Iris pigment epithelial cell (primary cell): ENCODE measurements around the gene LCN2.
"Not testable (repeated sequence)": the region's sequence is repeated elsewhere in the genome, so short reads cannot be mapped to it uniquely, and the experiment has no call there.

Experiments used
- DNase-seq: peaks from one replicate; pipeline ENCODE4 v3.0.0-alpha.2; 2011; ENCODE audit warnings: low read depth

The LCN2 gene

GRCh38 chr9:128149001-128149701 lies at the start of gene LCN2:
LCN2 (plus strand) TSS chr9:128149453; CDS start chr9:128149526, 73 bp downstream.
- no peak for DNase-seq

GRCh38 chr9:128099932-128100491 lies 49.2 kb upstream of the LCN2 start:
- DNase-seq, result peak; percentile 53

- DNase-seq, result no peak
Observed at GRCh38 chr9:128100581-128100980, 48.7 kb upstream of the LCN2 start.

GRCh38 chr9:128101231-128101661 lies 48.0 kb upstream of the LCN2 start:
- no peak for DNase-seq

GRCh38 chr9:128101690-128102089 lies 47.6 kb upstream of the LCN2 start:
- DNase-seq, result no peak

GRCh38 chr9:128102196-128102595 lies 47.1 kb upstream of the LCN2 start:
- DNase-seq, result no peak

GRCh38 chr9:128102861-128103588 lies 46.2 kb upstream of the LCN2 start:
- no peak for DNase-seq

- no peak for DNase-seq
Observed at GRCh38 chr9:128103589-128103962, 45.7 kb upstream of the LCN2 start.

- DNase-seq, result no peak
Observed at GRCh38 chr9:128104171-128104618, 45.1 kb upstream of the LCN2 start.

- DNase-seq, result no peak
Observed at GRCh38 chr9:128105538-128106175, 43.6 kb upstream of the LCN2 start.

GRCh38 chr9:128106181-128106939 lies 42.9 kb upstream of the LCN2 start:
- DNase-seq, result no peak

- no peak for DNase-seq
Observed at GRCh38 chr9:128106940-128107467, 42.2 kb upstream of the LCN2 start.

GRCh38 chr9:128107468-128108268 lies 41.6 kb upstream of the LCN2 start:
- DNase-seq, result no peak

- DNase-seq, result no peak
Observed at GRCh38 chr9:128108269-128109049, 40.8 kb upstream of the LCN2 start.

- DNase-seq, result no peak
Observed at GRCh38 chr9:128109050-128109709, 40.1 kb upstream of the LCN2 start.

- not testable (repeated sequence) for DNase-seq
Observed at GRCh38 chr9:128111726-128112125, 37.5 kb upstream of the LCN2 start.

- DNase-seq, result no peak
Observed at GRCh38 chr9:128113526-128114325, 35.5 kb upstream of the LCN2 start.

- no peak for DNase-seq
Observed at GRCh38 chr9:128114326-128115186, 34.7 kb upstream of the LCN2 start.
